Measurements from ENCODE around the gene ZBTB20. TPM values are rescaled to one million over a fixed set of nuclear protein-coding genes. Genes with fewer than 3 reads are reported as not detected.

Gene ZBTB20
- total RNA-seq, 1 donor from 2014 or later: 91.2 TPM

DNA sequence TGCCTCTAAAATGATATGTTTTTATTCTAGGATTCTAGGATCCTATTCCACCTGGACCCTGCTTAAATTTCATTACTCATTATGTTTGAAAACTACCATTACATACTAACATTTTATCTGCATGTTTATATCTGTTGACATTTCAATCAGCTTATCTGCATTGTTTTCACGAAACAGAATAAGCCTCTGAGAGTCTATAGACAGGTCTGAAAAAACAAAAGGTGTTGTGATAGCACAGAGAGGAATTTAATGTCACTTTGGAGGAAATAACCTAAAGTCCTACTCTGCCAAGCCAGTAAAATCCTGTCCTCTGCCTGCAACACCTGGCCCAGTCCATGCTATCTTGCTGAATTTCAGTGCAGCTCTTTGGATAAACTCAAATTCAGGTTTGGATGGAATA, 315.2 kb downstream of the ZBTB20 start:
- ATAC-seq (ENCODE audit: low read depth) (no peak), DNase-seq (no peak)
- ChIA-PET CTCF (no interaction called here), POLR2A (no interaction called here)
- TF ChIP-seq, protein P1, sequence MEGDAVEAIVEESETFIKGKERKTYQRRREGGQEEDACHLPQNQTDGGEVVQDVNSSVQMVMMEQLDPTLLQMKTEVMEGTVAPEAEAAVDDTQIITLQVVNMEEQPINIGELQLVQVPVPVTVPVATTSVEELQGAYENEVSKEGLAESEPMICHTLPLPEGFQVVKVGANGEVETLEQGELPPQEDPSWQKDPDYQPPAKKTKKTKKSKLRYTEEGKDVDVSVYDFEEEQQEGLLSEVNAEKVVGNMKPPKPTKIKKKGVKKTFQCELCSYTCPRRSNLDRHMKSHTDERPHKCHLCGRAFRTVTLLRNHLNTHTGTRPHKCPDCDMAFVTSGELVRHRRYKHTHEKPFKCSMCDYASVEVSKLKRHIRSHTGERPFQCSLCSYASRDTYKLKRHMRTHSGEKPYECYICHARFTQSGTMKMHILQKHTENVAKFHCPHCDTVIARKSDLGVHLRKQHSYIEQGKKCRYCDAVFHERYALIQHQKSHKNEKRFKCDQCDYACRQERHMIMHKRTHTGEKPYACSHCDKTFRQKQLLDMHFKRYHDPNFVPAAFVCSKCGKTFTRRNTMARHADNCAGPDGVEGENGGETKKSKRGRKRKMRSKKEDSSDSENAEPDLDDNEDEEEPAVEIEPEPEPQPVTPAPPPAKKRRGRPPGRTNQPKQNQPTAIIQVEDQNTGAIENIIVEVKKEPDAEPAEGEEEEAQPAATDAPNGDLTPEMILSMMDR (IDR thresholded peaks at IDR 0.05): no peak
- Mint-ChIP-seq H3K9me3 (no peaks in the 10 kb centered on the region), H3K4me3 (no peak overlapping the region), H3K36me3 (ENCODE audit: low read depth) (no peaks in the 10 kb centered on the region), H3K4me1 (no peaks in the 10 kb centered on the region), H3K27ac (no peak overlapping the region), H3K27me3 (no peaks in the 10 kb centered on the region)
- intact Hi-C loops (cut with micrococcal nuclease): no loop called here

DNA sequence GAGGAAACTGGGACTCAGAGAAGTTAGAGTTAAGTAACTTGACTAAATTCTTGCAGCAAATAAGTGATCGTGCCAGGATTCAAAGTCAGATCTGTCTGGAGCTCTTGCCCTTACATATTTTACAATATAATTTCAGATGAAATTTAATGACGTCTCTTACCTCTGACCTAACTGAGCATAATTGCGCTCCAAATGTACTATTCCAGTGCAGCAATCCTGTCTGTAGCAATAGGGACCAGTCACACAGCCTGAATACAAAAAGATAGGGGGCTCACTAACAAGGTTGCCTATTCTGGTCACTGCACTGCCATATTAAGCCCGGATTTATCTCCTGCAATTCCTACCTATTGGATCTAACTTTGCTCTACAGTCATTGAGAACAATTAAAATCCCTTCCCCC, 316.4 kb downstream of the ZBTB20 start:
- no peak for ATAC-seq (ENCODE audit: low read depth)
- CTCF ChIA-PET: no interaction called here

DNA sequence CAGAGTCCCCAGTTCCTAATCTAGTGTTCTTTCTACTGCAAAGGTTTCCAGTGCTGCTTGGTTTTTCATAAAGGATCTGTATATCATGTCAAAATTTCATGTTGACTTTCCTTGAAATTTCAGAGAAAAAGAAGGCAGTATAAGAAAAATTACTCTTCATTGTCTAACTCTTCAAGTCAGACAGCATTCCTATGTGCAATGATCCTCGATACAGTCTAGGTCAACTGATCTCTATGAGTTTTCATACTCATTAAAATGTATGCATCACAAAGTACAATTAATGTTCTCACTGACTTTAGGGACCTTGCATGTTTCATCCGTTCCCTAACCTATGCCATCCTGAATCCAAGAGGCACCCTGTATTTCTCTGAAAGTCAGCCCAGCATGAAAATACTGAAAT, 317.3 kb downstream of the ZBTB20 start:
- POLR2A ChIA-PET: no interaction called here
- no peaks in the 10 kb centered on the region for H3K27me3 Mint-ChIP-seq
- CTCF ChIA-PET: interaction anchor here (0.8 to 1.1 kb wide), 2 partner anchors 339 to 863 kb away, joined by 3 to 4 read pairs; no protein-coding TSS in a partner anchor
- DNase-seq (no peak), ATAC-seq (ENCODE audit: low read depth) (no peak)
- H3K4me3 Mint-ChIP-seq: no peak overlapping the region
- no peak overlapping the region for H3K27ac Mint-ChIP-seq
- intact Hi-C loops (cut with micrococcal nuclease): loop anchor here (5.0 to 10.0 kb wide), 2 partner anchors 213 to 675 kb away; no protein-coding TSS in a partner anchor
- H3K9me3 Mint-ChIP-seq: no peaks in the 10 kb centered on the region
- H3K4me1 Mint-ChIP-seq: no peaks in the 10 kb centered on the region
- TF ChIP-seq, protein P1 (IDR thresholded peaks at IDR 0.05): no peak
- no peaks in the 10 kb centered on the region for H3K36me3 Mint-ChIP-seq (ENCODE audit: low read depth)

More for the DNA sequence above, 316.4 kb downstream of the ZBTB20 start:
- H3K4me1 Mint-ChIP-seq: no peaks in the 10 kb centered on the region
- no peak overlapping the region for H3K4me3 Mint-ChIP-seq
- intact Hi-C loops (cut with micrococcal nuclease): no loop called here
- no peaks in the 10 kb centered on the region for H3K9me3 Mint-ChIP-seq
- H3K27me3 Mint-ChIP-seq: no peaks in the 10 kb centered on the region
- no peaks in the 10 kb centered on the region for H3K36me3 Mint-ChIP-seq (ENCODE audit: low read depth)
- no peak overlapping the region for H3K27ac Mint-ChIP-seq
- no peak for DNase-seq
- POLR2A ChIA-PET: no interaction called here
- TF ChIP-seq, protein P1 (IDR thresholded peaks at IDR 0.05): no peak

DNA sequence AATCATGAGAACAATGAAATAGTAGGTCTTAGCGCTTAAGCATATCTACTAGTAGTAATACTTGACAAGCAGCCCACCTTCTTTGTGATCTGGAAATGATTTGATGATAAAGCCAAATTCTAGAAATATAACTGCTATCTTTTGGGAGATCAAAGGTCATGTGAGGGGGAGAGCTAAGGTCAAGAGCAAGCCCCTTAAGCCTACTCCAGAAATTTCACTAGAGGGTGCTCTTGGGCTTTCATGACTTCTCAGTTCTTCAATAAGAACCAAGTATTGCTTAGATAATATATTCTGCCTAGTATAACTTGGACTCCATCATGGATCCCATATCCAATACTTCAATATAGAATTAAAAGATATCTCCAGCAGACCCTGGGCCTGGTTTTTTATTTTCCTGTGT, 319.6 kb downstream of the ZBTB20 start:
- POLR2A ChIA-PET: interaction anchor here (1.0 kb wide), 1 partner anchor 957 kb away, joined by 3 read pairs; no protein-coding TSS in a partner anchor
- Mint-ChIP-seq H3K36me3 (ENCODE audit: low read depth) (no peaks in the 10 kb centered on the region), H3K27ac (no peak overlapping the region), H3K27me3 (no peaks in the 10 kb centered on the region), H3K4me1 (no peaks in the 10 kb centered on the region), H3K4me3 (no peak overlapping the region), H3K9me3 (no peaks in the 10 kb centered on the region)
- intact Hi-C loops (cut with micrococcal nuclease): loop anchor here (1.0 to 10.0 kb wide), 8 partner anchors 215 to 987 kb away; no protein-coding TSS in a partner anchor
- DNase-seq (no peak), ATAC-seq (ENCODE audit: low read depth) (peak; percentile 75)
- TF ChIP-seq, protein P1 (IDR thresholded peaks at IDR 0.05): no peak
- CTCF ChIA-PET: interaction anchor here (0.6 to 2.3 kb wide), 5 partner anchors 10 to 1007 kb away, joined by 3 to 10 read pairs (median 4); no protein-coding TSS in a partner anchor

DNA sequence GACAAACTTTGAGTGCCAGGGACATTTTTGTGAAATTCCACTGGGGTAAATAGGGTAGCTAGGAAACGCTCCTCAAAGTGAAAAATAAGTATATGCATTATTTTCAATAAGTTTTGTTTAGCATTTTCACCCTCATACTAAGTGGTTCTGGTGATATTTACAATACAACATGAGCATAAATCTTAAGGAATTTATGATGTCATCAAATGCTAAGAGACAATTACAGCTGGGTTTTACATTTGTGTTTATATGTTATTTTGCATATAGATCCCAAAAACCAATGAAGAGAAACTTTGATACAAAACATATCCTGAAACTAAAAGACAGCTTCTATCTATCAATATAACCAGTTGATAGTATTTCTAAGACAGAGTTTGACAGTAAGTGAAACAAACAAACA, 323.1 kb downstream of the ZBTB20 start:
- H3K27me3 Mint-ChIP-seq: no peaks in the 10 kb centered on the region
- ATAC-seq (ENCODE audit: low read depth) (no peak), DNase-seq (no peak)
- TF ChIP-seq, protein P1 (IDR thresholded peaks at IDR 0.05): no peak
- H3K27ac Mint-ChIP-seq: no peak overlapping the region
- H3K4me3 Mint-ChIP-seq: no peak overlapping the region
- no peaks in the 10 kb centered on the region for H3K36me3 Mint-ChIP-seq (ENCODE audit: low read depth)
- intact Hi-C loops (cut with micrococcal nuclease): loop anchor here (2.0 to 10.0 kb wide), 2 partner anchors 21 to 669 kb away; no protein-coding TSS in a partner anchor
- no peaks in the 10 kb centered on the region for H3K9me3 Mint-ChIP-seq
- ChIA-PET CTCF (interaction anchor here (0.6 to 1.5 kb wide), 2 partner anchors 11 to 1003 kb away, joined by 3 read pairs; no protein-coding TSS in a partner anchor), POLR2A (no interaction called here)
- no peaks in the 10 kb centered on the region for H3K4me1 Mint-ChIP-seq
